ENCODE measurements around the gene PRKCE. TPM values are rescaled to one million over a fixed set of nuclear protein-coding genes. Genes with fewer than 3 reads are reported as not detected.

The PRKCE gene
- total and polyA plus RNA-seq, 2 of the 8 experiments (the other 6 are each of a cell fraction or from before 2014, with no cell fraction given) = 0.54 to 2.1 TPM

DNA sequence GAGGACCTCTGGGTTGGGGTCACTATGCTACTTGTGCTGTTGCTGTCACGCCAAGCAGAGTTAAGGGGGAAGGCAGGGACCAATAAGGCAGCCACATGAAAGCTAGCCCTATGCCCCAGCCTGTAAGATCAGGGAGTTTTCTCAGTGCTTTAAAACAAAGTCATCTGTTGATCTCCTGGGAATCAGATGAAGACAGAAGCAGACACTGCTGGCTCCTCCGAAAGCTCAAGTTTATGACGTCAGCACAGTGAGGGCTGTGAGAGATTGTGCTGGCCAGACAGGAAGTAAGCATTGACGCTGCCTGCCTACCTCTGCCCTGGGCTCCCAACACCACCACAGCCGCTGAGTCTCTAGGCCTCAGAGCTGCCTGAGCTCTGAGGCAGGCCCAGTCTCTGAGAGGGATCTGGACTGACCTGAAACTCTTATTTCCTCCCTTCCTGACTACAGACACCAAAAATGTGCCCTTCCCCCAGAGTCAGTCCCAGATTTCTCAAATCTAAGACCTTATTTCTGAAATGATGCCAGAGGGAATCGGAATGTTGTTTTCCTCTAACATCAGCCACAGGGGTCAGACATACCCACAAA is 527.7 kb downstream of the PRKCE start:
- no peaks in the 10 kb centered on the region for H3K79me1 ChIP-seq (ENCODE audit: low read depth, low read length)
- no peak overlapping the region for H3K4me3 ChIP-seq (ENCODE audit: extremely low read depth in 1 of 4, insufficient read depth in 2 of 4, low read depth in 3 of 4, low read length in 4 of 4)
- H3K79me2 ChIP-seq (ENCODE audit: control insufficient read depth in 1 of 2, insufficient read depth in 2 of 2, low read length in 2 of 2) = no peaks in the 10 kb centered on the region
- peak overlapping the region; percentile 60; the same call in 1 of the 2 replicates for H2BK12ac ChIP-seq (ENCODE audit: low read depth, low read length)
- H3K4ac ChIP-seq (replicated peaks; ENCODE audit: insufficient read length, low read depth, low read length) = no peak overlapping the region
- H3K18ac ChIP-seq (ENCODE audit: extremely low read depth, low read length) = no peak overlapping the region; the same call in 1 of the 2 replicates
- peak overlapping the region; percentile 66; the same call in 1 of the 2 replicates for H4K8ac ChIP-seq (ENCODE audit: extremely low read depth, insufficient read depth, low read length)
- no peaks in the 10 kb centered on the region for H3K23me2 ChIP-seq (ENCODE audit: low read depth, low read length)
- H2BK20ac ChIP-seq (ENCODE audit: low read length) = no peak overlapping the region
- H3K4me2 ChIP-seq (ENCODE audit: insufficient read depth in 1 of 2, low read depth in 2 of 2, low read length in 2 of 2) = no peak overlapping the region
- no peak overlapping the region for H2BK120ac ChIP-seq (replicated peaks; ENCODE audit: low read depth, low read length)
- ChIA-PET CTCF (ENCODE audit: partially characterized antibody) (interaction anchor here (1.8 kb wide), 1 partner anchor 184 kb away, joined by 9 read pairs; no protein-coding TSS in a partner anchor), POLR2A (ENCODE audit: partially characterized antibody) (no interaction called here)
- H2BK5ac ChIP-seq (ENCODE audit: low read depth, low read length) = peak overlapping the region; percentile 35; the same call in 1 of the 2 replicates
- no peak overlapping the region for H4K91ac ChIP-seq (replicated peaks; ENCODE audit: insufficient read length, low read length)
- no peaks in the 10 kb centered on the region for H3K9me3 ChIP-seq (ENCODE audit: insufficient read depth in 2 of 2, low read depth in 1 of 2, low read length in 1 of 2)
- no peak overlapping the region for H2BK15ac ChIP-seq (ENCODE audit: low read length)
- no peaks in the 10 kb centered on the region for H3K27me3 ChIP-seq (replicated peaks in 1 of 4; ENCODE audit: control insufficient read depth in 3 of 4, extremely low read depth in 1 of 4, insufficient read depth in 3 of 4, low read length in 3 of 4)
- no peaks in the 10 kb centered on the region for H4K20me1 ChIP-seq (replicated peaks in 1 of 2; ENCODE audit: control insufficient read depth in 1 of 2, insufficient read depth in 2 of 2, low read length in 2 of 2)
- no peak overlapping the region for H3K56ac ChIP-seq (replicated peaks; ENCODE audit: insufficient read length, low read depth, low read length)
- H3K9ac ChIP-seq (replicated peaks in 1 of 4; ENCODE audit: extremely low read depth in 1 of 4, low read depth in 3 of 4, low read length in 3 of 4) = no peak overlapping the region
- no peak overlapping the region for H4K5ac ChIP-seq (ENCODE audit: insufficient read length, low read depth, low read length)
- WGBS, 2 experiments (ENCODE audit: extremely low coverage in 1 of 2, insufficient coverage in 1 of 2, insufficient read length in 1 of 2, insufficient replicate concordance in 2 of 2, low coverage in 1 of 2, low lambda C conversion rate in 2 of 2, missing lambda C conversion rate in 1 of 2) = 87% methylated on average over 6 of the region's 6 CpGs; no CpG with 5 or more reads in 1 of the 2 experiments
- peak overlapping the region; percentile 25 for H2AFZ ChIP-seq (ENCODE audit: low read length)
- no peaks in the 10 kb centered on the region for H3K4me1 ChIP-seq (replicated peaks in 1 of 4; ENCODE audit: control insufficient read depth in 3 of 4, insufficient read depth in 4 of 4, low read length in 3 of 4)
- no peak overlapping the region for H3K14ac ChIP-seq (ENCODE audit: insufficient read length)
- FAIRE-seq = no peak
- H3K27ac ChIP-seq (ENCODE audit: low read depth, low read length) = no peak overlapping the region
- no peak for DNase-seq (ENCODE audit: low read depth in 1 of 2, low spot score in 2 of 2)
- no peak overlapping the region for H2AK5ac ChIP-seq (ENCODE audit: low read depth, low read length)
- H3K36me3 ChIP-seq (ENCODE audit: control insufficient read depth in 2 of 4, insufficient read depth in 4 of 4, low read length in 3 of 4) = no peaks in the 10 kb centered on the region
- no peak overlapping the region for H3K23ac ChIP-seq (ENCODE audit: insufficient read length)
- TF ChIP-seq FOSL1 (IDR thresholded peaks at IDR 0.05; ENCODE audit: insufficient read depth, low read depth, low read length) (no peak), TEAD4 (IDR thresholded peaks at IDR 0.05; ENCODE audit: low read depth, low read length) (no peak), KDM4A (IDR thresholded peaks at IDR 0.05; ENCODE audit: low read depth, low read length, severe bottlenecking) (no peak), JUND (IDR thresholded peaks at IDR 0.05; ENCODE audit: low read length) (no peak), CTBP2 (IDR thresholded peaks at IDR 0.05; ENCODE audit: borderline replicate concordance, insufficient read depth, insufficient read length, low read length) (no peak), SAP30 (IDR thresholded peaks at IDR 0.05; ENCODE audit: insufficient read depth, insufficient replicate concordance, low read length) (no peak), BCL11A (IDR thresholded peaks at IDR 0.05; ENCODE audit: low read depth in 2 of 2, low read length in 2 of 2) (no peak)
- TF ChIP-seq, protein P1, sequence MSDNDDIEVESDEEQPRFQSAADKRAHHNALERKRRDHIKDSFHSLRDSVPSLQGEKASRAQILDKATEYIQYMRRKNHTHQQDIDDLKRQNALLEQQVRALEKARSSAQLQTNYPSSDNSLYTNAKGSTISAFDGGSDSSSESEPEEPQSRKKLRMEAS (IDR thresholded peaks at IDR 0.05) = no peak
- TF ChIP-seq, protein P2, sequence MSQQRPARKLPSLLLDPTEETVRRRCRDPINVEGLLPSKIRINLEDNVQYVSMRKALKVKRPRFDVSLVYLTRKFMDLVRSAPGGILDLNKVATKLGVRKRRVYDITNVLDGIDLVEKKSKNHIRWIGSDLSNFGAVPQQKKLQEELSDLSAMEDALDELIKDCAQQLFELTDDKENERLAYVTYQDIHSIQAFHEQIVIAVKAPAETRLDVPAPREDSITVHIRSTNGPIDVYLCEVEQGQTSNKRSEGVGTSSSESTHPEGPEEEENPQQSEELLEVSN (IDR thresholded peaks at IDR 0.05) = no peak
